HG02884 (cell line): ENCODE data around the gene CCDC171.

Experiments
- ATAC-seq: cut with Tn5 transposase; IDR thresholded peaks from one replicate; pipeline ENCODE4 v1.9.1; 2021; ENCODE audit warnings: mild to moderate bottlenecking, moderate library complexity; ENCODE audit not compliant: unreplicated experiment

CCDC171 gene

DNA sequence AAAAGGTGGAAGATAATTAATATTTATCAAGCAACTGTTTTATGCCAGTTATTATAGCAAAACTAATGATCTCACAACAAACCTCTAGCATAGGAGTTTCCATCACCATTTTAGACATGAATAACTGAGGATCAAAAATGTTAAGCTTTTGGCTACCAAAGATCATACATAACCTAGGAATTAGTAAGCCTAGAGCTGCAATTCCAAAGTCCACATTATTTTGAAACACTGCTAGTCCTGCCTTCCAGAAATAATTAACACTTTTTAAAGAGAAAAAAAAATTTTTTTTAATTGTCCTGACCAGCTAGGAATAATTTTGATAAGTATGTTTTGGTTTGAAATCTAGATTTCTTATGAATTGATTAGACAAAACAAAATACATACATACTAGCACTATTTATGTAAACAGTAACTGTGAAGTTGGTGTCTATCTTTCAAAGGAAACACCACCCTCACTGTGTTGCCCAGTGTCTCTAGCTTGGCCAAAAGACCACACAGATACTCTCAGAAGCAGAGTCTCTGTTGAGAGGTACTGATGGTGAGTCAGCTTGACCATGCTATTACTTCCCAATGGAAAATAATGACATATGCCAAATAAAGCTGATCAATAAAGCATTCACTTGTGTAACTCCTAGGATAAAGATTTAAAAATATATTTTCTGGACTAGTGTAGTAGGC lies 422.4 kb downstream of the CCDC171 start:
- ATAC-seq: no peak

DNA sequence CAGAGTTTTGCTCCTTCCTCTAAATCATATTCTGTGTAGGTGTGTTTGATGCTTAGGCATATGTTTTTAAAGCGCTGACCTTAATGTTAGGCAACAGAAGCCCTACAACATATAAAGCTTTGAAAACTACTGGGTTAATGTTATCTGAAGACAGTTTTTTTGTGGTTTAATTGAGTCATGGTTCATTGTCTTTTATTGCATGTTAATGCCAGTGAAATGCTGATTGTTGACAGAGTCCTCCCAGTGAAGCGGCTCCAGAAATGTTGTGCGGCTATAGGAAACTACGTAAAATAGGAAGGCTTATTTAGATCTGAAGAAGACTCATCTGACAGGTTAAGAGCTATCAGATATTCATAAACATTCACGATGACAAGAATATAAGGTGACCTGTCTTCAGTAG lies 424.6 kb downstream of the CCDC171 start:
- ATAC-seq: no peak

DNA sequence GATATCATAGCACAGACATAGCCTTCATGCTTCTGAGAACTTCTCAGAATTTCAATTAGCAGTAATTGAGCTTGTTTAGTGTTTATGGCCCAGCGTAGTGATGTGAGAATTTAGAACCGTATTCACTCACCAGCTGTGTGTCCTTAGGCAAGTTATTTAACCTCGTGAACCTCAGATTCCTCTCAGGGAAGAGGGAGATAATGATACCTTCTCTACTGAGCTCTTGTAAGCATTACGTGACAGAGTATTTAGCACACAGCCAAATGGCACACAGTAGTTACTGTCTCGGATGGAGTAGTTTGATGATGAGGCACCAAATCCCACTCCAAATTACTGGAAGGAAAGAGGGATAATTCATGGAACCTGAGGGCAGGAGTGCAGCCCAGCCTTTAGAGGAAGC lies 429.3 kb downstream of the CCDC171 start:
- ATAC-seq: no peak

DNA sequence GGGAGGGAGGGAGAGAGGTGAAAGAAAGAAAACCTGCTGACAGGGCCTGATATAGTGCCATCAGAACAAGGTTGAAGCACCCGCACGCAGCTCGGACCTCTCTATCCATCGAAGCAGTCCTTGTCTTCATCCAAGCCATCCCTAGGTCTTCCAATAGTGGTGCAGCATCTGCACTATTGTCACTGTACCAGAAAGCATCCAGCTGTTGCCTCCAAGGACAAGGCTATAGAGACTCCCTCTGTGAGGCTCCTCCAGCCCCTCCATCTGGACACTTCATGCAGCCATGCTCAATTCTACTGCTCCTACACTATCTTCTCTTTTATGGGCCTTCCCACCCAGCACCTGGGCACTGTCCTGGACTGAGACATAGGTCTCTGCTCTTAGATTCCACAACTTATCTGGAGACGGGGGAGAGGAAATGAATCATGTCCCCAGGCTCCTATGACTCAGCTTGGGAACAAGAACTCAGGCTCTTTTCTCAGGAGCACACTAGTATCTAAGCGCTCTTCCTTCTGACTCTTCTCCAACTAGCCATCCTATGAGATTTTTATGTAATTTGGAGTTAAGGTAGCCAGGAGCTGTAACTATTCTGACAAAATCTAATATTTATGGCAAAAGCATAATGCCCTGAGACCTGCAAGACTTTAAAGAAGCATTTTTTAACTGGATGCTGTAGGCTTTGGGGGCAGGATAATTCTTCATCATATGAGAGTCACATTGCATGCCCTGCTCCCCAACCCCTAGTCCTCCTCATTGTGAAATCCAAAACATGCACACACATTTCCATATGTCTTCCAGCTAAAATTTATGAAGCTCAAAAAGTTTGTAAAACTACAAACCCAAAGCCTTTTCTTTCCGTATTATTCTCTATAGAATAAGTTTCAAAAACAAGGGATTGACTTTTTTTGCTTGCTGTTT lies 446.8 kb downstream of the CCDC171 start:
- ATAC-seq: no peak

DNA sequence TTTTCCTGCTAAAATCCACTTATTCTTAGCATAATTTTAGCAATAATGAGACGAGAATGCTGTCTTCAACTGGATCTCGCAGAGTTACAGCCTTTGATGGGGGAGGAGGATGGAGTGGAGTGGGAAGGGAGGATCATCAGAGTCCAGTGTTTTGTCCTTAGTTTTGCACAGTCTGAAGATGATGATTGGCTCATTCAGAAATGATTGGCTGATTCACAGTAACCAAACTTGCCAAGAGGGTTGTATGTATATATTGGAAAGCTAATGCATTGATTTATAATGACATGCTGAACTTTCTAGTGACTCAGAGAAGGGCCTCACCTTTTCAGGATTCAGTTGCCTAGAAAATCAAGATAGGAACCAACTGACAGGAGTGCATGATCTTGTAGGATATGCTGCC lies 448.0 kb downstream of the CCDC171 start:
- ATAC-seq: no peak

DNA sequence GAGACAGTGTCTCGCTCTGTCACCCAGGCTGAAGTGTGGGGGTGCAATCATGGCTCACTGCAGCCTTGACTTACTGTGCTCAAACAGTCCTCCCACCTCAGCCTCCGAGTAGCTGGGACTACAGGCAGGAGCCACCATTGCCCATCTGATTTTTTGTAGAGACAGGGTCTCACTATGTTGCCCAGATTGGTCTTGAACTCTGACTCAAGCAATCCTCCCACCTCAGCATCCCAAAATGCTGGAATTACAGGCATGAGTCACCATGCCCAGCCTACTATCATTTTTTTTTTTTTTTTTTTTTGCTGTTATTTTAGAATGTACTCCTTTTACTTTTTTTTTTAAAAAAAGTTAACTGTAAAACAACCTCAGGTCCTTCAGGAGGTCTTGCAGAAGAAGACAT lies 449.0 kb downstream of the CCDC171 start:
- no peak for ATAC-seq

DNA sequence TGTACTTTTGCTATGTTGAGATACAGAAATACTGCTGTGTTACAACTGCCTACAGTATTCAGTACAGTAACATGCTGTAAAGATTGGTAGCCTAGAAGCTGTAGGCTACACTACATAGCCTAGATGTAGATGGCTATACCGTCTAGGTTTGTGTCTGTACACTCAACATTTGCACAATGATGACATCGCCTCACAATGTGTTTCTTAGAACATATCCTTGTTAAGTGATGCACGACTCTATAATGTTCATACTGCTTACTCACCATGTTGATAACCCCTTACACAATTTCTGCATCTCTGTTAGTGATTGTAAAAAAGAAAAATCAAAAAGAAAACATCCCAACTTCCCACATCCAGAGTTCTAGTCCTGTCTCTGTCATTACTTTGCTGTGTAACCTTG lies 450.0 kb downstream of the CCDC171 start:
- ATAC-seq: no peak

DNA sequence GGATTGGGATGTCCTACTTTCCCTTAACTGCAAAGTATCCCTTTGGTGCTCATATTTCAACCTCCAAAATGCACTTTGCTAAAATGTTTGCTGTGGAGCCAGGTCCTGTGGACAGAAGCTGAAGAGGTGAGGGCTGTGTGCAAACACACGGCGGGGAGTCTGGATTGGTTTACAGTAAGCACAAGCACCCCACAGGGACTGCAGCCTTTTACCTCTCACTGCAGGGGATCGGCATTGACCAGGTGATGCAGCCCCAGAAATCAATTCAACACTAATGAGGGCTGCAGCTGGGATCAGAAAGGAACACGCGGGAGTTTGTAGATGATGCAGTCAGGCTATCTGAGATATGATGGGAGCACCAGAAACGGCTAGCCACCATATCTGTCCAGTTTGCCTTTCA lies 450.9 kb downstream of the CCDC171 start:
- ATAC-seq: no peak

DNA sequence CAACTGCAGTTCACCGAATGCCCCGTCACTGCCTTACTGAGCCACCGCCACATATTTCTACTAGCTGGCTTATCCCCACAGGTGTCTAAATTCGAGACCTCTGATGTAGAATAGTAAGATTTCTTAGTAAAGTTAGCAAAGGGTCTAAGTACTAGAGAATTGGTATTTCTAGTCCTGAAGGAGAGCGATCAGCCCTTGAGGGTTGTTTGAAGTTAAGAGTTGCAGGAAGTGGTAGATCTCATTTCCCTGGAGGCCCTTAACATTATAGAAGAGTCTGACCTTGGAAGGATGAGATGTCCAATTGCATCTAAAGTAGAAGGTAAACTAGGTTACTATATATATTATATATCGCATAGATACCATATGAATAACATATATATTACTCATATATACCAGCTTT lies 451.8 kb downstream of the CCDC171 start:
- ATAC-seq: no peak

DNA sequence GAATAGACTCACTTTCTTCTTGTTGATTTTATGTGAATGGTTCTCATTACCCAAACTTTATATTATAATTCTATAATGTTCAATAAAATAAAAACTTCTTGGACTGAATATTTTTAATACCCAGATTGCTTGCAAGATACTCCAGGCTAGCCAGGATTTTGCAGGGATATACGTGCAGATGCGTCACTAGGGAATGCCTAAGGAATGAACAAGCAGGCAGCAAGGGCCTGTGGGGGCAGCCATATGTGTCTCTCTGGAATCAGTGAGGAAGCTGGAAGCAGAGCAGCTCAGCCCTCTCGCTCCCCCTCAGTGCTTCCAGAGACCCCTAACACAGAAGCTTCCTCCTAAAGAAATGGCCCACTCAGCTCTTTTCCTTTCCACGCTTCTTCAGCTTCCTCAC lies 457.4 kb downstream of the CCDC171 start:
- no peak for ATAC-seq

DNA sequence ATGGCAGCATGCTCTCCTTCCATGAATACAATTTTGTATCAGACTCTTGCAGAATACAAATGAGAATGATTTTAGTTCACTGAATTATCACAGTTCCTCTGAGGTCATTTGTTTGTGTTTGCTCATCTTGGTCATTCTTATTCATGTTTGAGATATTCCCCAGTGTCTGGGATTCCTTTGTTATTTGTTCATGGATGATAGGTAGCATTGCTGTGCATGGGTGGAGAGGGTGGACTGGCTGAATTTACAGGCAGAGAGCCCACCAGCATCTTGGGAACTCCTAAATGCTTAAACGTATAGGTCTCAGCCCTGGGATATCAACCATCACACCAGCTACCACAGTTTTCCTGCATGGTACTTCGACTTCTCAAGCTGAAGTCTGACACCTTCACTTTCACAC lies 459.8 kb downstream of the CCDC171 start:
- ATAC-seq: no peak

DNA sequence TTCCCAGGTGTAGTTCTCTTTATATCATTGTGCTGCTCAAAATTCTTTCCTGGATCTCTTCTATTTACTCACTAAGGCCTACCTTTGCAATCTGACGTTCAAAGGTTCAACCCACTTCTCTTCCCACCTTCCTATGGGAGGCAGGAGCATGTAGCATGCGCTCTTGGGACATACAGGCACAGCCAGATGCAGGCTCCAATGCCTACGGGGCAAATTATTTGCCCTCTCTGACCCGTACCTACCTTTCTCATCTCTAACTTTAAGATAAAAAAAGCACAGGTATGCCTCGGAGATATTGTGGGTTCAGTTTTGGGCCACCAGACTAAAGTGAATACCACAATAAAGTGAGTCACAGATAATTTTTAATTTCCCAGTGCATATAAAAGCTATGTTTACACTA lies 460.5 kb downstream of the CCDC171 start:
- ATAC-seq: no peak

DNA sequence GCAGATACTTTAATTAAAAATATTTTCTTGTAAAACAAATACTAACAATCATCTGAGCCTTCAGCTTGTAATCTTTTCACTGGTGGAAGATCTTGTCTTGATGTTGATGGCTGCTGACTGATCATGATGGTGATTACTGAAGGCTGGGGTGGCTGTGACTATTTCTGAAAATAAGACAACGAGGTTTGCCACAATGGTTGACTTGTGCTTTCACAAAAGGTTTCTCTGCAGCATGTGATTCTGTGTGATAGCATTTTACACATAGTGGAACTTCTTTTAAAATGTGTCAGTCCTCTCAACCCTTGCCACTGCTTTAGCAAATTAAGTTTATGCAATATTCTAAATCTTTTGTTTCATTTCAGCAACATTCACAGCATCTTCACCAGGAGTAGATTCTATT lies 461.0 kb downstream of the CCDC171 start:
- ATAC-seq: no peak

DNA sequence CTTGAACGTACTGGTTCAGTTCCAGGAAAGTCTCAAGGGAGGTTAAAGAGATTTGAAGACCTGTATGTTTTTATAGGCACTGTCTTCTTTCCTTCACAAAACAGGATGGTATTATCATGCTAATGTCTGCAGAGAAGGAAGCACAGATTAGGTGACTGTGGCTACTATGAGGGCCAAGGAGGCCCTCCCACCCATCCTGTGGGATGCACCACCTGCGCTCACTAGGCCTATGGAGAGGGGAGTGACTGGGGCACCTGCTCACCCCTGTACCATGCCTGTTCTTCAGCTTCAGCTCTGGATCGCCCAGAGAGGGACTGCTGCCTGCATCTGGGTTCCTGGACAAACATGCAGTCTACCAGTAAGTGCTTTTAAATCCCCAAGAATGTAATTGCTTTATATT lies 469.4 kb downstream of the CCDC171 start:
- no peak for ATAC-seq

DNA sequence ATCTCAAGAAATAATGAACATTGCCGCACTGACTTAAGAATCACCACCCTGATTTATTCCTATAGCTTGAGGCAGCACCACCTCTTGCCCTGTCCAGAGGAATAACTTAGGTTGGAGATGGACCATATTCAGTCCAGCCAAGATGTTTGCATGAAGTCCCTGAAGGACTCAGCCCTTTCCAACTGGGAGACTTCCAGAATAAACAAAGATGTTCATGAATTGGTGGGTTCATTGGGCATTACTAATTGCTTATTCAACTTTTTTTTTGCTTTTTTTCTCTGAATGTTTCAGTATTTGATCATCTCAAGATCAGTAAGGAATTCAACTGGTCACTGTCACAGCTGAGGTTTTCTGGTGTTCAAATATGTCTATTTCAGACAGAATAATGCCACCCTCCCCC lies 470.6 kb downstream of the CCDC171 start:
- no peak for ATAC-seq
